PC-3 (cell line): ENCODE results near the gene SEC14L1. TPM values are rescaled to one million over a fixed set of nuclear protein-coding genes. Genes with fewer than 3 reads are reported as not detected.

Experiments used
- ATAC-seq: fragments of 200-7000 bp; cut with Tn5 transposase; 2 replicates; pipeline ENCODE4 v1.9.1; 2020; ENCODE audit warnings: mild to moderate bottlenecking, moderate library complexity
- BruUV-seq: library from RNA; stranded (reverse); fragments of 400-500 nt; replicated peaks from 2 replicates; lab custom pipeline; 2021; lab: Mats Ljungman, UMichigan
- CTCF ChIA-PET: fragments of 300-600 bp; sonication (Branson Sonifier 250); formaldehyde crosslinking; loops from one replicate; lab custom pipeline; 2022; ENCODE audit warnings: antibody characterized with exemption; lab: Charles Lee
- POLR2A ChIA-PET: fragments of 300-600 bp; sonication (Branson Sonifier 250); formaldehyde crosslinking; loops from one replicate; lab custom pipeline; 2022; ENCODE audit warnings: antibody characterized with exemption; ENCODE audit not compliant: unreplicated experiment; lab: Charles Lee
- DNase-seq: peaks from one replicate; pipeline ENCODE4 v3.0.0-alpha.2; 2015
- H2AFZ ChIP-seq: fragments of 300-600 bp; sonication (generic); 2 replicates; pipeline ENCODE4 v1.6.0; 2016; ENCODE audit warnings: antibody characterized with exemption, low read length
- H3F3A ChIP-seq: fragments of 300-600 bp; sonication (generic); one replicate; pipeline ENCODE4 v1.6.0; 2017; ENCODE audit warnings: antibody characterized with exemption, low read length, control low read depth, mild to moderate bottlenecking; ENCODE audit not compliant: unreplicated experiment
- H3K27ac ChIP-seq: fragments of 300-600 bp; sonication (generic); 2 replicates; pipeline ENCODE4 v1.5.1; 2016; ENCODE audit warnings: mild to moderate bottlenecking, low read length
- H3K27me3 ChIP-seq: fragments of 300-600 bp; sonication (generic); 2 replicates; pipeline ENCODE4 v1.6.1; 2016; ENCODE audit warnings: low read length, mixed read lengths
- H3K36me3 ChIP-seq: fragments of 300-600 bp; sonication (generic); 2 replicates; pipeline ENCODE4 v1.6.1; 2016; ENCODE audit warnings: low read depth, mixed run types, low read length, mixed read lengths
- H3K4me1 ChIP-seq: fragments of 300-600 bp; sonication (generic); 2 replicates; pipeline ENCODE4 v1.5.1; 2016; ENCODE audit warnings: low read length; ENCODE audit not compliant: insufficient read depth
- H3K4me2 ChIP-seq: fragments of 300-600 bp; sonication (generic); 2 replicates; pipeline ENCODE4 v1.6.0; 2016; ENCODE audit warnings: low read length
- H3K4me3 ChIP-seq: fragments of 300-600 bp; sonication (generic); 2 replicates; pipeline ENCODE4 v1.5.1; 2016; ENCODE audit warnings: mild to moderate bottlenecking, low read length, mixed read lengths
- H3K79me2 ChIP-seq: fragments of 300-600 bp; sonication (generic); 2 replicates; pipeline ENCODE4 v1.6.1; 2017; ENCODE audit warnings: low read length, mixed read lengths
- H3K9ac ChIP-seq: fragments of 300-600 bp; sonication (generic); 2 replicates; pipeline ENCODE4 v1.6.0; 2016; ENCODE audit warnings: mild to moderate bottlenecking, low read length
- H3K9me2 ChIP-seq: fragments of 300-600 bp; sonication (generic); replicated peaks from 2 replicates; pipeline ENCODE4 v1.6.1; 2016; ENCODE audit warnings: mixed run types, low read length, mixed read lengths
- H3K9me3 ChIP-seq: fragments of 300-600 bp; sonication (generic); 2 replicates; pipeline ENCODE4 v1.6.1; 2016; ENCODE audit warnings: low read length, mixed read lengths
- H4K20me1 ChIP-seq: fragments of 300-600 bp; sonication (generic); 2 replicates; pipeline ENCODE4 v1.6.1; 2016; ENCODE audit warnings: low read length, mixed read lengths
- EZH2 ChIP-seq: fragments of 300-600 bp; sonication (generic); IDR thresholded peaks from one replicate; pipeline ENCODE4 v1.6.1; 2017; ENCODE audit warnings: antibody characterized with exemption, mild to moderate bottlenecking, low read length; ENCODE audit not compliant: unreplicated experiment
- EZH2phosphoT487 ChIP-seq: fragments of 300-600 bp; sonication (generic); IDR thresholded peaks from 2 replicates; pipeline ENCODE4 v1.6.1; 2018; ENCODE audit warnings: mild to moderate bottlenecking, antibody characterized with exemption, low read length, borderline replicate concordance
- intact Hi-C: fragments of 100-400 bp; cut with micrococcal nuclease; formaldehyde crosslinking; loops from 2 replicates; pipeline ENCODE4 v1.9.0; 2023
- total RNA-seq: library from RNA; depleted of rRNA; stranded (reverse); fragments of >200 nt; gene quantifications from 2 replicates; pipeline ENCODE4 v1.2.3, GENCODE V29; 2014
- TF ChIP-seq, protein P1 (sequence below): fragments of 300-600 bp; sonication (generic); conservative IDR thresholded peaks from 2 replicates; pipeline ENCODE4 v1.5.1; 2017; ENCODE audit warnings: antibody characterized with exemption, low read depth, mild to moderate bottlenecking, low read length

The SEC14L1 gene
- total RNA-seq, 1 experiment from 2014 or later: 39.8 TPM

- Histone ChIP-seq H2AFZ (no peak overlapping the region), H3K9me2 (no peaks in the 10 kb centered on the region), H3K27ac (no peak overlapping the region), H3K4me1 (peaks cover 6% of the 10 kb centered on the region; the same call in 1 of the 2 replicates), H3K36me3 (peaks cover 45% of the 10 kb centered on the region), H3K4me3 (no peak overlapping the region), H3K9ac (no peak overlapping the region), H3K27me3 (no peaks in the 10 kb centered on the region), H3K79me2 (peaks cover 92% of the 10 kb centered on the region), H3K9me3 (peaks cover 13% of the 10 kb centered on the region; the same call in 1 of the 2 replicates), H4K20me1 (peaks cover 13% of the 10 kb centered on the region; the same call in 1 of the 2 replicates), H3F3A (no peaks in the 10 kb centered on the region), H3K4me2 (no peak overlapping the region)
- ATAC-seq (no peak), DNase-seq (no peak)
- ChIA-PET POLR2A (no interaction called here), CTCF (no interaction called here)
- TF ChIP-seq EZH2phosphoT487 (no peak), EZH2 (no peak)
- TF ChIP-seq, protein P1, sequence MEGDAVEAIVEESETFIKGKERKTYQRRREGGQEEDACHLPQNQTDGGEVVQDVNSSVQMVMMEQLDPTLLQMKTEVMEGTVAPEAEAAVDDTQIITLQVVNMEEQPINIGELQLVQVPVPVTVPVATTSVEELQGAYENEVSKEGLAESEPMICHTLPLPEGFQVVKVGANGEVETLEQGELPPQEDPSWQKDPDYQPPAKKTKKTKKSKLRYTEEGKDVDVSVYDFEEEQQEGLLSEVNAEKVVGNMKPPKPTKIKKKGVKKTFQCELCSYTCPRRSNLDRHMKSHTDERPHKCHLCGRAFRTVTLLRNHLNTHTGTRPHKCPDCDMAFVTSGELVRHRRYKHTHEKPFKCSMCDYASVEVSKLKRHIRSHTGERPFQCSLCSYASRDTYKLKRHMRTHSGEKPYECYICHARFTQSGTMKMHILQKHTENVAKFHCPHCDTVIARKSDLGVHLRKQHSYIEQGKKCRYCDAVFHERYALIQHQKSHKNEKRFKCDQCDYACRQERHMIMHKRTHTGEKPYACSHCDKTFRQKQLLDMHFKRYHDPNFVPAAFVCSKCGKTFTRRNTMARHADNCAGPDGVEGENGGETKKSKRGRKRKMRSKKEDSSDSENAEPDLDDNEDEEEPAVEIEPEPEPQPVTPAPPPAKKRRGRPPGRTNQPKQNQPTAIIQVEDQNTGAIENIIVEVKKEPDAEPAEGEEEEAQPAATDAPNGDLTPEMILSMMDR: no peak
- intact Hi-C loops: no loop called here
- no TSS peak for BruUV-seq
Measured at GRCh38 chr17:77161953-77162352, 21.2 kb downstream of the SEC14L1 start.

DNA sequence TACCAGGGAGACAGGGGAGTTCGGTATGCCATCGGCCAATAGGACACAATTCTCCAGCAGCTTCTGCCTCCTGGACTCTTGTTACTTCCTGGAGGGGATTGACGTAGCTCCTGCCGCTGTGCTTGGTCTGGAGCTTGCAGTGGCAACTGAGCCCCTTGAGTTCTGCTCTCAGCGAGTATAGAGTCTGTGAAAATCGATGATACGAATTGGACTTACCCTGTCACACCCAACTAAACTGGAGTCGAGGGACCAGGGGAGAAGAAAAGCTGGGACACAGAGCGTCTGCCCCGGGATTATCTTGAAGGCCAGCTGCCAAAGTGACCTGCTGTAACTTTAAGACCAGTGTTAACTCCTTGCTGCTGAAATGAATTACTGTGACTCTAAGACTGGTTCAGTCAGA lies 22.2 kb downstream of the SEC14L1 start:
- ATAC-seq (no peak), DNase-seq (no peak)
- Histone ChIP-seq H3K27me3 (no peaks in the 10 kb centered on the region), H3K79me2 (peaks cover 93% of the 10 kb centered on the region), H3K4me1 (peaks cover 6% of the 10 kb centered on the region; the same call in 1 of the 2 replicates), H3K9me3 (peaks cover 23% of the 10 kb centered on the region), H3K4me3 (no peak overlapping the region), H2AFZ (no peak overlapping the region), H3K4me2 (no peak overlapping the region), H3K9ac (no peak overlapping the region), H3F3A (no peaks in the 10 kb centered on the region), H4K20me1 (peaks cover 13% of the 10 kb centered on the region; the same call in 1 of the 2 replicates), H3K9me2 (no peaks in the 10 kb centered on the region), H3K27ac (no peak overlapping the region), H3K36me3 (peaks cover 56% of the 10 kb centered on the region)
- ChIA-PET POLR2A (interaction anchor here (0.6 kb wide), 1 partner anchor 1638 kb away, joined by 6 read pairs; no protein-coding TSS in a partner anchor), CTCF (no interaction called here)
- no TSS peak for BruUV-seq
- TF ChIP-seq EZH2phosphoT487: no peak
- TF ChIP-seq EZH2: no peak
- TF ChIP-seq, protein P1: no peak
- intact Hi-C loops: no loop called here

GRCh38 chr17:77163511-77164280 lies 22.9 kb downstream of the SEC14L1 start:
- Histone ChIP-seq H3K9ac (no peak overlapping the region), H3K4me2 (no peak overlapping the region), H2AFZ (no peak overlapping the region), H3K4me1 (peaks cover 6% of the 10 kb centered on the region; the same call in 1 of the 2 replicates), H3K36me3 (peaks cover 61% of the 10 kb centered on the region), H3K27ac (no peak overlapping the region), H3K9me2 (no peaks in the 10 kb centered on the region), H3K79me2 (peaks cover 93% of the 10 kb centered on the region), H4K20me1 (peaks cover 13% of the 10 kb centered on the region; the same call in 1 of the 2 replicates), H3F3A (no peaks in the 10 kb centered on the region), H3K9me3 (peaks cover 30% of the 10 kb centered on the region), H3K4me3 (no peak overlapping the region), H3K27me3 (no peaks in the 10 kb centered on the region)
- ATAC-seq (no peak), DNase-seq (no peak)
- TF ChIP-seq, protein P1: no peak
- TF ChIP-seq EZH2: no peak
- TF ChIP-seq EZH2phosphoT487: no peak
- ChIA-PET CTCF (no interaction called here), POLR2A (interaction anchor here (0.6 kb wide), 1 partner anchor 1639 kb away, joined by 6 read pairs; no protein-coding TSS in a partner anchor)
- intact Hi-C loops: no loop called here
- no TSS peak for BruUV-seq
